Measurements from ENCODE around the gene ATP11B. TPM values are rescaled to one million over a fixed set of nuclear protein-coding genes. Genes with fewer than 3 reads are reported as not detected.

The ATP11B gene
- total and polyA plus RNA-seq, 5 donors from 2014 or later = 26.8 to 151 (median 39.5) TPM

GRCh38 chr3:182962166-182962565 is 168.9 kb downstream of the ATP11B start:
- H3K4me3 ChIP-seq (ENCODE audit: low read depth, low read length) = no peak overlapping the region
- peaks cover 21% of the 10 kb centered on the region for H3K36me3 ChIP-seq (ENCODE audit: control insufficient read depth, insufficient read depth, low read length)
- Mint-ChIP-seq H3K9me3 (no peaks in the 10 kb centered on the region), H3K36me3 (peaks cover 33% of the 10 kb centered on the region), H3K27ac (peak overlapping the region in 2 of 3 donors; percentile 30 to 69), H3K4me1 (peaks cover 23 to 44% (median 33%) of the 10 kb centered on the region in 4 donors), H3K4me3 (no peak overlapping the region), H3K27me3 (no peaks in the 10 kb centered on the region)
- no peak overlapping the region for H3K27ac ChIP-seq (ENCODE audit: insufficient read depth, low read length, poor library complexity, severe bottlenecking)
- no peaks in the 10 kb centered on the region for H3K27me3 ChIP-seq (ENCODE audit: control insufficient read depth, insufficient read depth, low read length)
- H3K9me3 ChIP-seq (ENCODE audit: control insufficient read depth in 2 of 2, low read length in 2 of 2) = no peaks in the 10 kb centered on the region
- peaks cover 7% of the 10 kb centered on the region for H3K4me1 ChIP-seq (ENCODE audit: control insufficient read depth, insufficient read depth, low read length, poor library complexity, severe bottlenecking)
- ATAC-seq (ENCODE audit: low read depth in 2 of 2) (no peak), DNase-seq (no peak)

- H3K9me3 Mint-ChIP-seq = no peaks in the 10 kb centered on the region
These were observed 170.9 kb downstream of the ATP11B start for GRCh38 chr3:182964179-182964578.

GRCh38 chr3:182965861-182966366 is 172.6 kb downstream of the ATP11B start:
- Histone ChIP-seq H3K4me1 (ENCODE audit: control insufficient read depth, insufficient read depth, low read length, poor library complexity, severe bottlenecking) (peaks cover 16% of the 10 kb centered on the region), H3K4me3 (ENCODE audit: low read depth, low read length) (peak overlapping the region; percentile 17), H3K27me3 (ENCODE audit: control insufficient read depth, insufficient read depth, low read length) (no peaks in the 10 kb centered on the region), H3K27ac (ENCODE audit: insufficient read depth, low read length, poor library complexity, severe bottlenecking) (no peak overlapping the region), H3K36me3 (ENCODE audit: control insufficient read depth, insufficient read depth, low read length) (peaks cover 6% of the 10 kb centered on the region), H3K9me3 (ENCODE audit: control insufficient read depth in 2 of 2, low read length in 2 of 2) (no peaks in the 10 kb centered on the region)
- no peaks in the 10 kb centered on the region for H3K27me3 Mint-ChIP-seq
- H3K4me1 Mint-ChIP-seq = peaks cover 37 to 63% (median 48%) of the 10 kb centered on the region in 4 donors
- peaks cover 13% of the 10 kb centered on the region for H3K36me3 Mint-ChIP-seq
- H3K9me3 Mint-ChIP-seq = no peaks in the 10 kb centered on the region
- peak overlapping the region in 2 of 3 donors; percentile 68 to 70 for H3K27ac Mint-ChIP-seq
- H3K4me3 Mint-ChIP-seq = peak overlapping the region in 1 of 4 donors; percentile 19
- no peak for ATAC-seq (ENCODE audit: low read depth in 2 of 2)
- no peak for DNase-seq

More at GRCh38 chr3:182964179-182964578, 170.9 kb downstream of the ATP11B start:
- no peak overlapping the region for H3K4me3 ChIP-seq (ENCODE audit: low read depth, low read length)
- Mint-ChIP-seq H3K27ac (no peak overlapping the region), H3K36me3 (peaks cover 22% of the 10 kb centered on the region), H3K27me3 (no peaks in the 10 kb centered on the region), H3K4me3 (no peak overlapping the region), H3K4me1 (peaks cover 31 to 57% (median 48%) of the 10 kb centered on the region in 4 donors)
- H3K27ac ChIP-seq (ENCODE audit: insufficient read depth, low read length, poor library complexity, severe bottlenecking) = no peak overlapping the region
- peaks cover 16% of the 10 kb centered on the region for H3K4me1 ChIP-seq (ENCODE audit: control insufficient read depth, insufficient read depth, low read length, poor library complexity, severe bottlenecking)
- no peak for ATAC-seq (ENCODE audit: low read depth in 2 of 2)
- peaks cover 10% of the 10 kb centered on the region for H3K36me3 ChIP-seq (ENCODE audit: control insufficient read depth, insufficient read depth, low read length)
- DNase-seq = no peak
- no peaks in the 10 kb centered on the region for H3K9me3 ChIP-seq (ENCODE audit: control insufficient read depth in 2 of 2, low read length in 2 of 2)
- H3K27me3 ChIP-seq (ENCODE audit: control insufficient read depth, insufficient read depth, low read length) = no peaks in the 10 kb centered on the region

GRCh38 chr3:182967218-182968204 is 174.2 kb downstream of the ATP11B start:
- H3K4me3 Mint-ChIP-seq = peak overlapping the region; percentile 2 to 79 (median 50)
- Histone ChIP-seq H3K36me3 (ENCODE audit: control insufficient read depth, insufficient read depth, low read length) (no peaks in the 10 kb centered on the region), H3K9me3 (ENCODE audit: control insufficient read depth in 2 of 2, low read length in 2 of 2) (no peaks in the 10 kb centered on the region), H3K27ac (ENCODE audit: insufficient read depth, low read length, poor library complexity, severe bottlenecking) (no peak overlapping the region), H3K4me3 (ENCODE audit: low read depth, low read length) (peak overlapping the region; percentile 29), H3K4me1 (ENCODE audit: control insufficient read depth, insufficient read depth, low read length, poor library complexity, severe bottlenecking) (peaks cover 16% of the 10 kb centered on the region), H3K27me3 (ENCODE audit: control insufficient read depth, insufficient read depth, low read length) (no peaks in the 10 kb centered on the region)
- H3K27me3 Mint-ChIP-seq = no peaks in the 10 kb centered on the region
- ATAC-seq (ENCODE audit: low read depth in 2 of 2) (peak; percentile 72 to 77), DNase-seq (peak in 2 of 3 donors; percentile 41 to 73)
- peaks cover 46 to 72% (median 51%) of the 10 kb centered on the region in 4 donors for H3K4me1 Mint-ChIP-seq
- peaks cover 9% of the 10 kb centered on the region for H3K36me3 Mint-ChIP-seq
- H3K9me3 Mint-ChIP-seq = no peaks in the 10 kb centered on the region
- peak overlapping the region; percentile 80 to 90 (median 87) for H3K27ac Mint-ChIP-seq

- H3K36me3 ChIP-seq (ENCODE audit: control insufficient read depth, insufficient read depth, low read length) = no peaks in the 10 kb centered on the region
- no peaks in the 10 kb centered on the region for H3K9me3 ChIP-seq (ENCODE audit: control insufficient read depth in 2 of 2, low read length in 2 of 2)
- DNase-seq (no peak), ATAC-seq (ENCODE audit: low read depth in 2 of 2) (no peak)
- H3K9me3 Mint-ChIP-seq = no peaks in the 10 kb centered on the region
- H3K36me3 Mint-ChIP-seq = peaks cover 7% of the 10 kb centered on the region
- H3K4me3 ChIP-seq (ENCODE audit: low read depth, low read length) = no peak overlapping the region
- H3K4me1 Mint-ChIP-seq = peaks cover 41 to 76% (median 54%) of the 10 kb centered on the region in 4 donors
- no peaks in the 10 kb centered on the region for H3K27me3 Mint-ChIP-seq
- no peak overlapping the region for H3K27ac ChIP-seq (ENCODE audit: insufficient read depth, low read length, poor library complexity, severe bottlenecking)
- H3K27ac Mint-ChIP-seq = peak overlapping the region in 1 of 3 donors; percentile 57
- no peak overlapping the region for H3K4me3 Mint-ChIP-seq
- H3K27me3 ChIP-seq (ENCODE audit: control insufficient read depth, insufficient read depth, low read length) = no peaks in the 10 kb centered on the region
- peaks cover 16% of the 10 kb centered on the region for H3K4me1 ChIP-seq (ENCODE audit: control insufficient read depth, insufficient read depth, low read length, poor library complexity, severe bottlenecking)
These were observed 176.0 kb downstream of the ATP11B start for GRCh38 chr3:182969277-182969676.

GRCh38 chr3:182969853-182970252 is 176.5 kb downstream of the ATP11B start:
- H3K36me3 ChIP-seq (ENCODE audit: control insufficient read depth, insufficient read depth, low read length) = no peaks in the 10 kb centered on the region
- peaks cover 16% of the 10 kb centered on the region for H3K4me1 ChIP-seq (ENCODE audit: control insufficient read depth, insufficient read depth, low read length, poor library complexity, severe bottlenecking)
- DNase-seq = no peak
- no peaks in the 10 kb centered on the region for H3K27me3 Mint-ChIP-seq
- H3K27ac Mint-ChIP-seq = no peak overlapping the region
- H3K27me3 ChIP-seq (ENCODE audit: control insufficient read depth, insufficient read depth, low read length) = no peaks in the 10 kb centered on the region
- no peak overlapping the region for H3K27ac ChIP-seq (ENCODE audit: insufficient read depth, low read length, poor library complexity, severe bottlenecking)
- no peak overlapping the region for H3K4me3 Mint-ChIP-seq
- peaks cover 7% of the 10 kb centered on the region for H3K36me3 Mint-ChIP-seq
- H3K9me3 Mint-ChIP-seq = no peaks in the 10 kb centered on the region
- H3K9me3 ChIP-seq (ENCODE audit: control insufficient read depth in 2 of 2, low read length in 2 of 2) = no peaks in the 10 kb centered on the region
- no peak overlapping the region for H3K4me3 ChIP-seq (ENCODE audit: low read depth, low read length)
- ATAC-seq (ENCODE audit: low read depth in 2 of 2) = no peak
- peaks cover 42 to 75% (median 54%) of the 10 kb centered on the region in 4 donors for H3K4me1 Mint-ChIP-seq

GRCh38 chr3:182970811-182971418 is 177.6 kb downstream of the ATP11B start:
- Histone ChIP-seq H3K27me3 (ENCODE audit: control insufficient read depth, insufficient read depth, low read length) (no peaks in the 10 kb centered on the region), H3K9me3 (ENCODE audit: control insufficient read depth in 2 of 2, low read length in 2 of 2) (no peaks in the 10 kb centered on the region), H3K27ac (ENCODE audit: insufficient read depth, low read length, poor library complexity, severe bottlenecking) (no peak overlapping the region), H3K4me1 (ENCODE audit: control insufficient read depth, insufficient read depth, low read length, poor library complexity, severe bottlenecking) (peaks cover 16% of the 10 kb centered on the region), H3K36me3 (ENCODE audit: control insufficient read depth, insufficient read depth, low read length) (no peaks in the 10 kb centered on the region), H3K4me3 (ENCODE audit: low read depth, low read length) (no peak overlapping the region)
- ATAC-seq (ENCODE audit: low read depth in 2 of 2) (no peak), DNase-seq (no peak)
- Mint-ChIP-seq H3K27ac (peak overlapping the region in 1 of 3 donors; percentile 32), H3K4me3 (no peak overlapping the region), H3K27me3 (no peaks in the 10 kb centered on the region), H3K9me3 (no peaks in the 10 kb centered on the region), H3K36me3 (peaks cover 7% of the 10 kb centered on the region), H3K4me1 (peaks cover 32 to 72% (median 47%) of the 10 kb centered on the region in 4 donors)
